ACC112 (cell line): ENCODE results near the gene CXXC4.

Experiments
- H2AFZ ChIP-seq: fragments of 200-600 bp; sonication (generic); one replicate; pipeline ENCODE4 v1.6.0; 2017; ENCODE audit warnings: antibody characterized with exemption, low read length; ENCODE audit not compliant: unreplicated experiment
- H3K27ac ChIP-seq: fragments of 200-600 bp; sonication (generic); 2 replicates; pipeline ENCODE4 v1.5.1; 2014; ENCODE audit warnings: low read depth, mild to moderate bottlenecking, antibody characterized with exemption, low read length, moderate library complexity
- H3K27me3 ChIP-seq: fragments of 200-600 bp; sonication (generic); 2 replicates; pipeline ENCODE4 v1.6.1; 2014; ENCODE audit warnings: mild to moderate bottlenecking, antibody characterized with exemption, low read length, moderate library complexity, mixed read lengths; ENCODE audit not compliant: insufficient read depth
- H3K36me3 ChIP-seq: fragments of 200-600 bp; sonication (generic); 2 replicates; pipeline ENCODE4 v1.6.1; 2016; ENCODE audit warnings: mild to moderate bottlenecking, antibody characterized with exemption, low read length, moderate library complexity, mixed read lengths; ENCODE audit not compliant: insufficient read depth
- H3K4me1 ChIP-seq: fragments of 200-600 bp; sonication (generic); one replicate; pipeline ENCODE4 v1.6.1; 2016; ENCODE audit warnings: low read length, mixed read lengths; ENCODE audit not compliant: insufficient read depth, unreplicated experiment, control insufficient read depth
- H3K4me3 ChIP-seq: fragments of 200-600 bp; sonication (generic); 2 replicates; pipeline ENCODE4 v1.5.1; 2014; ENCODE audit warnings: mild to moderate bottlenecking, low read depth, low read length
- H3K79me2 ChIP-seq: fragments of 200-600 bp; sonication (generic); one replicate; pipeline ENCODE4 v1.6.0; 2016; ENCODE audit warnings: low read length; ENCODE audit not compliant: control insufficient read depth, unreplicated experiment, insufficient read depth

The CXXC4 gene

GRCh38 chr4:104451573-104451972 lies 43.1 kb downstream of the CXXC4 start:
- H3K4me3 ChIP-seq: no peak overlapping the region
- no peak overlapping the region for H3K27ac ChIP-seq
- H2AFZ ChIP-seq: no peak overlapping the region
- no peaks in the 10 kb centered on the region for H3K36me3 ChIP-seq
- H3K27me3 ChIP-seq: no peaks in the 10 kb centered on the region
- no peaks in the 10 kb centered on the region for H3K79me2 ChIP-seq
- H3K4me1 ChIP-seq: no peaks in the 10 kb centered on the region

GRCh38 chr4:104449537-104449936 lies 45.2 kb downstream of the CXXC4 start:
- Histone ChIP-seq H3K36me3 (no peaks in the 10 kb centered on the region), H3K4me3 (no peak overlapping the region), H2AFZ (no peak overlapping the region), H3K27me3 (no peaks in the 10 kb centered on the region), H3K4me1 (no peaks in the 10 kb centered on the region), H3K27ac (no peak overlapping the region), H3K79me2 (no peaks in the 10 kb centered on the region)

- Histone ChIP-seq H3K4me1 (no peaks in the 10 kb centered on the region), H3K27me3 (no peaks in the 10 kb centered on the region), H3K27ac (no peak overlapping the region), H3K4me3 (no peak overlapping the region), H3K79me2 (no peaks in the 10 kb centered on the region), H2AFZ (no peak overlapping the region), H3K36me3 (no peaks in the 10 kb centered on the region)
Measured at GRCh38 chr4:104447294-104447693, 47.4 kb downstream of the CXXC4 start.

- H3K4me1 ChIP-seq: no peaks in the 10 kb centered on the region
- no peaks in the 10 kb centered on the region for H3K27me3 ChIP-seq
- H3K27ac ChIP-seq: no peak overlapping the region
- H3K79me2 ChIP-seq: no peaks in the 10 kb centered on the region
- H3K4me3 ChIP-seq: no peak overlapping the region
- no peak overlapping the region for H2AFZ ChIP-seq
- no peaks in the 10 kb centered on the region for H3K36me3 ChIP-seq
Measured at GRCh38 chr4:104446431-104447278, 48.0 kb downstream of the CXXC4 start.

- no peak overlapping the region for H3K27ac ChIP-seq
- no peaks in the 10 kb centered on the region for H3K27me3 ChIP-seq
- no peak overlapping the region for H3K4me3 ChIP-seq
- no peak overlapping the region for H2AFZ ChIP-seq
- no peaks in the 10 kb centered on the region for H3K79me2 ChIP-seq
- H3K4me1 ChIP-seq: no peaks in the 10 kb centered on the region
- H3K36me3 ChIP-seq: no peaks in the 10 kb centered on the region
Measured at GRCh38 chr4:104444685-104445084, 50.0 kb downstream of the CXXC4 start.

- no peak overlapping the region for H3K4me3 ChIP-seq
- H3K79me2 ChIP-seq: no peaks in the 10 kb centered on the region
- H3K27ac ChIP-seq: no peak overlapping the region
- H3K27me3 ChIP-seq: no peaks in the 10 kb centered on the region
- no peaks in the 10 kb centered on the region for H3K4me1 ChIP-seq
- no peak overlapping the region for H2AFZ ChIP-seq
- no peaks in the 10 kb centered on the region for H3K36me3 ChIP-seq
Measured at GRCh38 chr4:104436542-104436941, 58.2 kb downstream of the CXXC4 start.

- no peaks in the 10 kb centered on the region for H3K4me1 ChIP-seq
- no peak overlapping the region for H2AFZ ChIP-seq
- H3K79me2 ChIP-seq: no peaks in the 10 kb centered on the region
- no peaks in the 10 kb centered on the region for H3K36me3 ChIP-seq
- H3K27ac ChIP-seq: no peak overlapping the region
- no peaks in the 10 kb centered on the region for H3K27me3 ChIP-seq
- no peak overlapping the region for H3K4me3 ChIP-seq
Measured at GRCh38 chr4:104429150-104429741, 65.4 kb downstream of the CXXC4 start.

GRCh38 chr4:104425948-104426347 lies 68.7 kb downstream of the CXXC4 start:
- H3K4me3 ChIP-seq: no peak overlapping the region

GRCh38 chr4:104424989-104425388 lies 69.7 kb downstream of the CXXC4 start:
- H2AFZ ChIP-seq: no peak overlapping the region
- no peaks in the 10 kb centered on the region for H3K4me1 ChIP-seq
- no peak overlapping the region for H3K27ac ChIP-seq

More at GRCh38 chr4:104425948-104426347, 68.7 kb downstream of the CXXC4 start:
- no peaks in the 10 kb centered on the region for H3K79me2 ChIP-seq
- no peak overlapping the region for H3K27ac ChIP-seq
- no peaks in the 10 kb centered on the region for H3K36me3 ChIP-seq
- no peak overlapping the region for H2AFZ ChIP-seq
- no peaks in the 10 kb centered on the region for H3K27me3 ChIP-seq
- no peaks in the 10 kb centered on the region for H3K4me1 ChIP-seq

GRCh38 chr4:104424475-104424941 lies 70.2 kb downstream of the CXXC4 start:
- no peaks in the 10 kb centered on the region for H3K36me3 ChIP-seq
- no peak overlapping the region for H3K27ac ChIP-seq
- H3K4me1 ChIP-seq: no peaks in the 10 kb centered on the region
- no peak overlapping the region for H2AFZ ChIP-seq
- H3K4me3 ChIP-seq: no peak overlapping the region
- no peaks in the 10 kb centered on the region for H3K79me2 ChIP-seq
- no peaks in the 10 kb centered on the region for H3K27me3 ChIP-seq

More at GRCh38 chr4:104424989-104425388, 69.7 kb downstream of the CXXC4 start:
- Histone ChIP-seq H3K36me3 (no peaks in the 10 kb centered on the region), H3K27me3 (no peaks in the 10 kb centered on the region), H3K79me2 (no peaks in the 10 kb centered on the region), H3K4me3 (no peak overlapping the region)

- Histone ChIP-seq H3K4me1 (no peaks in the 10 kb centered on the region), H3K79me2 (no peaks in the 10 kb centered on the region), H3K36me3 (no peaks in the 10 kb centered on the region), H3K4me3 (no peak overlapping the region), H3K27me3 (no peaks in the 10 kb centered on the region), H2AFZ (no peak overlapping the region), H3K27ac (no peak overlapping the region)
Measured at GRCh38 chr4:104421566-104421965, 73.1 kb downstream of the CXXC4 start.
